HG02973 (cell line): ENCODE results near the gene WDR26.
A peak's percentile ranks its signal among the peaks of the same experiment; 100 is the strongest.
"Not testable (repeated sequence)": the region's sequence is repeated elsewhere in the genome, so short reads cannot be mapped to it uniquely, and the experiment has no call there.

ENCODE experiments used
- ATAC-seq: cut with Tn5 transposase; IDR thresholded peaks from one replicate; pipeline ENCODE4 v1.9.1; 2021; ENCODE audit warnings: moderate library complexity; ENCODE audit not compliant: unreplicated experiment

WDR26 gene

DNA sequence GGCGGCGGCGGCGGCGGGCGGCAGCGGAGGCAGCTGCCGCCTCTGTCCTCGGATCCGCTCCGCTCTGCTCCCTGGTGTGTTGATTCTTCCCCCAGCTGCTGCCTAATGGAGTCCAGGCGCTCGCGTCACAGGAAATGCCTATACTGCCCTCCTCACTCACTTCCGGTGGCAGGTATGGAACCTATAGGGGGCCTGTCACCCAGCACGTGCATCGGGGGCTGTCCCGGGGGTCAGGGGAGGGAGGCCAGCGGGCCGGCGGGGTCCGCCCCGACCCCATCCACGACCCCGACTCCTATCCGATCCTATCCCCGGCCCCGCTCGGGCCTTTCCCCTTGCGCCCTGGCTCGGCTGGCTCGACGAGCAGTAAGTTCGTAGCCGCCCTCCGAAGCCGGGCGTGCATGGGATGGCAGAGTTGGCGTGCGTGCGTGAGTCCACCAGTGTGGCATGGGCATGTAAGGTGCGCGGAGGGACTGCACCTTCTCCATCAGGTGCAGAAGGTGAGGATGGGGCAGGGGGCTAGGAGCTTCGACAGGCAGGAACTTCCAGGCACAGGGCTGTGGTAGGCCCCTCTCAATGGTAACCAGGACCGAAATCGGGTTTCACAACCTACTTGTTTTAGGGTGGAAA, at the start of gene WDR26:
WDR26 (minus strand) TSS at position 107 of the 627 bp plus-strand sequence.
- peak; percentile 85 for ATAC-seq

- not testable (repeated sequence) for ATAC-seq
These were observed 48.6 kb upstream of the WDR26 start for GRCh38 chr1:224483206-224483605.

GRCh38 chr1:224482619-224483018, 48.0 kb upstream of the WDR26 start:
- ATAC-seq = no peak

DNA sequence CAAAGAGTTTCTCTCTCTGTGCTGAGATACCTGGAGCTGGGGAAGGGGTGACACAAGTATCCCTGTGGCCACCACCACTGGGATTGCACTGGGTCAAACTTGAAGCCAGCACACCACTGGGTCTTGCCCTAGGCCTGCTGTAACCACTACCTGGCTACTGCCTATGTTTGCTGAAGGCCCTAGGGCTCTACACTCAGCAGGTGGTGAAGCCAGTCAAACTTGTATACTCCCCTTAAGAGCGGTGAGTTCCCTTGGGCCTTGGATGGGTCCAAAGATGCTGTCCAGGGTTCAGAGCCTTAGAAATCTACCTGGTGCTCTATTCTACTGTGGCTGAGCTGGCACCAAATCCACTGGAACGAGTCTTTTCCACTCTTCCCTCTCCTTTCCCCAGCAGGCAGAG, 47.0 kb upstream of the WDR26 start:
- no peak for ATAC-seq

GRCh38 chr1:224480888-224481459, 46.4 kb upstream of the WDR26 start:
- not testable (repeated sequence) for ATAC-seq

GRCh38 chr1:224480200-224480599, 45.6 kb upstream of the WDR26 start:
- ATAC-seq = not testable (repeated sequence)

DNA sequence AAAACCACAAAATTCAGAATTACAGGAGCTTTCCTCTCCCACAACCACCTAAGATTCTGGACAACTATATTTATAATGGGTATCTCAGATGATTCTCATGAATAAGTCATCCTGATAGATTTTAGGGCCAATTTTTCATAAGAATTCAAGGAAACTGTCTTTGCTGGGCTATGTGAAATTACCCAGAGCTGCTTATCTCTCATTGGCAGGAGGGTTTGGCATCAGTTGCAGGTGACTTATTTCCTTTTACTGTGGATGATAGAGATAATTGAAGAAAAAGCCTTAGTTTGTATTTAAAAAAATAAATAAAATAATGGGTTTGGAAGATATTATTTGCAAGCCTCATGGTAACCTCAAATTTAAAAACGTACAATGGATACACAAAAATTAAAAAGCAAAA, 38.2 kb upstream of the WDR26 start:
- no peak for ATAC-seq

- no peak for ATAC-seq
These were observed 31.6 kb upstream of the WDR26 start for GRCh38 chr1:224466154-224466553.

DNA sequence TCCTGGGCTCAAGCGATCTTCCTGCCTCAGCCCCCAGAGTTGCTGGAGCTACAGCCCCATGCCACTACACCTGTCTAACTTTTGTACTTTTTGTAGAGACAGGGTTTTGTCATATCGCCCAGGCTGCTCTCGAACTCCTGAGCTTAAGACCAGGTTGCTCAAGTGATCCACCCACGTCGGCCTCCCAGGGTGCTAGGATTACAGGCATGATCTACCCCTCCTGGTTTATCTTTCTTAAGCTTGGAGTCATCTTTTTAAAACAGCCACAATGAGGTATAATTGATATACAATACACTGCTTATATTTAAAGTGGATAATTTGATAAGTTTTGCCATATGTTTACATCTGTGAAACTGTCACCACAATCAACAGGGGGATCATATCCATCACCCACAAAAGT, 25.4 kb upstream of the WDR26 start:
- ATAC-seq = no peak

- ATAC-seq = no peak
These were observed 24.4 kb upstream of the WDR26 start for GRCh38 chr1:224458996-224459395.

DNA sequence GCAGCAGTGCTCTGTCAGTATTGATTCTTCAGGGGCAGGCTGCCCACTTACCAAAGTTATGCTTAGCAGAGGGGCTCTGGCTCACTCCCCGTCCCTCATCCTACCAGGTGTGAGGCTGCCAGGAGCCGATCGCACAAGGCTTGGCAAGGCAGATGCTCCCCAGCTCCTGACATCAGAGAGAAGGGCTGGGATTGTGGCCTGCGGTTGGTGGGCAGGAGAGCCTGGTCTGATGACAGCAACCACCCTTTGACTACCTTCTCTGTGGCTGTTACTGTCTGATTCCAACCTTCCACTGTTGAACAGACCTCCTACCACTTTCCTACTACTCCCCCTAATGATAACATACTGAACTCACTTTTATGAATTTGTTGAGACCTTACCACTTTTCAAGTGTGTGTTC, 23.7 kb upstream of the WDR26 start:
- ATAC-seq = no peak

DNA sequence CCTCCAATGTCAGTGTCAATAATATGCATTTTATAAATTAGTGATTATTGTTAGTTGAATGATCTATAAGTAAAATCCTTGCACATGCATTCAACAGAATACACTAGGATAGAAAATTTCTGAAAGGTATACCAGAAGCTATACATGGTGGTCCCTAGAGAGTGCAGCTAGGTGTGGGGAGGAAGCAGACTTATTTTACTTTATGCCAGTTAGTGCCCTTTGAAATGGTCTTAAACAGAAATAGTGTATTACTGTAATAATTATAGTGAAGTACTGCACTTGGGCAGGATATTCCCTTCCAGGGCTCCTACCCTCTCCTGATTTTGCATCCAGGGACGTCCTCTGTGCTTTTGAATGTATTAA, 23.2 kb upstream of the WDR26 start:
- ATAC-seq = no peak

GRCh38 chr1:224456637-224456953, 22.0 kb upstream of the WDR26 start:
- no peak for ATAC-seq

DNA sequence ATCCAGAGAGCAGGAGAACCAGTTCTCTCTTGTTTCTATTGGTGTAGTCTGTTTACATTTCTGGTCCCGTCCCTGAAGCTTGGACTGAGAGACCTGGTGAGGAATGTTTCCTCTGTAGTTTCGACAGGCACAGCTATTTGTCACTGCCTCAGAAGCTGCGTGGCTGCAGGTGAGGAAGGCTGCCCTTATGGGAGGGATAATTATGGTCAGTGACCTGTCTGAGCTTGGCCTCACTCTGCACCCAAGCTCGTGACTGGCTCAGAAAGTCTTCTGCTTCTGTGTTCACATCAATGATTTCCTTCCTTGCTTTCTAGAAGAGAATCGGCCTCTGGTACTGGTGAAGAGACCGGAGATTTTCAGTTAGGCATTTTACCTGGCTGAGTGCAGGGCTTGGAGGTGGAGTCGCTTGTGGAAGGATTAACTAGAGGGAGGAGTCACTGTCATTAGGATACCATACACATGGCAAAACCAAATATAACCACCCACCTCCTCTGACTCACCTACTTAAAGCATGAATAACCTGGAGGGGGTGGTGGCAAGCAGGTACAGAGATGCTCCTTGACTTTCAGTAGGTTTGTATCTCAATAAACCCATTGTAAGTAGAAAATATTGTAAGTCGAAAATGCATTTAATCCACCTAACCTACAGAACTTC, 19.9 kb upstream of the WDR26 start:
- no peak for ATAC-seq

GRCh38 chr1:224450561-224451350, 16.2 kb upstream of the WDR26 start:
- no peak for ATAC-seq

DNA sequence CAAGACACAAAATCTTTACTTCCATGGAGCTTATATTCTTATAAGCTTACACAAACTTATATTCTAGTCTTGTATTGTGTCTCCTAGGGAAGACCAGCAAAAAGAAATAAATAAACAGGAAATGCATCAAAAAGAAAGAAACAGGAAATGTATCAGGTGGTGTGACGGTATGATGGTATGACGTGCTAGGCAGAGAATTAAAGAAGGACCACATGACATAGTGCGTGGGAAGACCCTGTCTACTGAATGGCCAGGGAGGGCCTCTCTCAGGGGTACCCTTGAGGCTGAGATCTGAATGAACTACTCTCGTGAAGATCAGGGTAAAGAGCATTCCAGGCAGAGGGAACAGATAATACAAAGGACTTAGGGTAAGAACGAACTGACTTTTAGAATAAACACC, 15.6 kb upstream of the WDR26 start:
- ATAC-seq = no peak

DNA sequence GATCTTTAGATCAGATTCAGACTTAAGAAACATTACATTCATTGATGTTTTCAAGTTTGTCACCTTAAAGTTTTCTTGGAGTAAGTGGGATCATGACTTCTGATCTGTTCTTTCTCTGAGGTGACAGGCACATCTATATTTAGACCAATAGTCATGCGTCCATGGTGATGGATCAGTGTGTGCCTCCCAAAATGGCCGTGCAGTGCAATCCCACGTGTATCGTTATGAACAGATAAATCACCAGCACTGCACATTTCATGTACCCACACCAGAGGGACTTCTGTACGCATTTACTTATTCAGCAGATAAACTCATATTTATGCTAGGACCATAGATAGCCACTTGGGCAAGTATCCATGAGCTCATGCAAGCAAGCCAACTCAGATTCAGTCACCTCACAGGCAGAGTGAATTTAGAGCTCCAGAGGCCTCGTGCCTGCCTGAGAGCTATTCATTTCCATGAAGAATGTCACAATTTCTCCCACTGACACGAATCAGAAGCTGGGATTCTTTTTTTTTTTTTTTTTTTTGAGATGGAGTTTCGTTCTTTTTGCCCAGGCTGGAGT, 13.9 kb upstream of the WDR26 start:
- ATAC-seq = no peak

- no peak for ATAC-seq
These were observed 13.4 kb upstream of the WDR26 start for GRCh38 chr1:224447971-224448370.

DNA sequence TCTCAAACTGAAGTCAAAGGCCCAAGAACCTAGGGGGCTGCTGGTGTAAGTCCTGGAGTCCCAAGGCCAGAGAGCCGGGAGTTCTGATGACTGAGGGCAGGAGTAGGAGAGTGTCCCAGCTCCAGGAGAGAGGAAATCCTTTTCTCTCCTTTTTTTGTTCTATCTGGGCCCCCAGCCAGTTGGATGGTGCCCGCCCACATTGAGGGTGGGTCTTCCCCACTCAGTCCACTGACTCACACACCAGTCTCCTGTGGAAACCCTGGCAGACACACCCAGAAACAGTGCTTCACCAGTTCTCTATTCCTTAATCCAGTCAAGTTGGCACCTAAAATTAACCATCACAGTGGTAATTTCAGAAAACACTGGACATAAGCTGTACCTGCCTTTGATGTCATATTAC, 12.7 kb upstream of the WDR26 start:
- no peak for ATAC-seq

DNA sequence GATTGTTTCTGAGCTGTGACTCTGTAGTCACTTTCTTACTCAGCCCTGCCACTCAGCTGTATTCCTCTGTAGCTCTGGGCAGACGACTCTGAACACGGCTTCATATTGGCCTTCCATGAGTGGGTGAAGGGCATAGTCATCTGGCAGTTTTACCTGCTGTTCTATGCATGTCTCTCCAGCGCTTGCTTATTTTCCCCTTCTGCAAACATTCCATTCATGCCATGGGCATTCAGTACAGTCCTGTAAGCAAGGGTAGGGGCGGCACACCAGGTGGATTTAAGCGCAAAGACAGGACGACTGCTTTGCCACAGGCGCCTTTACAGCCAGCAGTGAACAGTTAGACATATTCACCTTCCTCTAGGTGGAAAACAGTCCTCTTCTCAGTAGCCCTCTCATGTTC, 4.4 kb upstream of the WDR26 start:
- ATAC-seq = no peak

DNA sequence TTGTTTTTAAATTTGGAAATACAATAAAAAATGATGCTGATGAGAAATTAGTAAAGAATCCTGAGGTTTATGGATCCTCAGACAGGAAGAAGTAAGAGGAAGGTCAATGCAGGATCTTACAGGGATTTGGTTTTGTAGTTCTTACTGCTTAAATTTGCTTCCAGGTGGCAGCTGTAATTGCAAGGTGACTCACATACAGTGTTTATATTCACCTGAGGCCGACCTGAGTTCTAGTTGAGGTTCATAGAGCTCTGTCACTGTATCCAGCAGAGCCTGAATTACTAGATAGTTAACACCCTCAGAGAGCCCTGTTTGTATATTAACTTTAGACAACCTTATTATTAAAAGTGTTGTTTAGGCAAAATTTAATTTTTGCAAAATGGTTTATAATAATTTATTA, 1.4 kb upstream of the WDR26 start:
- no peak for ATAC-seq

DNA sequence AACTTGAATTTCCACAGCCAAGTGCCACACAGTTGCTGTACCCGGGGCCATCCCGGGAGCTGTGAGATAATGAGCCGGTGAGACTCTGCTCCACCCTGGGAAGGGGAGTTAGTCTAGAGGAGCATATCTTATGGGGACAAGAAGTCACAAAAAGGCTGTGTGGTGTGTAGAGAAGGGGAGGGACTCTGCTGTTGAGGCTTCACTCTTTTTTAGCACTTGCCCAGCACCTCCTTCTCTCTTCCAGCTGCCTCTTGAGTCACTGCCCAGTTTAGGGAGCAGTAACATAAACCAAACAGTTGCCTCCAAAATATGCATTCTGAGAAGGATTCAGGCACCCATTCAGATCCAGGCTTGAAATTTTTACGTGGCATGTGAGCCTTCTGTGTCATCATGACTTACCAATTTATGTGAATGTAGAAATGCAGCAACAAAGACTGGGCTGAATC, 744 bp upstream of the WDR26 start:
- ATAC-seq = peak; percentile 3
